Measurements from ENCODE around the gene CHAMP1.
"Not testable (repeated sequence)": the region's sequence is repeated elsewhere in the genome, so short reads cannot be mapped to it uniquely, and the experiment has no call there.

CHAMP1 gene

DNA sequence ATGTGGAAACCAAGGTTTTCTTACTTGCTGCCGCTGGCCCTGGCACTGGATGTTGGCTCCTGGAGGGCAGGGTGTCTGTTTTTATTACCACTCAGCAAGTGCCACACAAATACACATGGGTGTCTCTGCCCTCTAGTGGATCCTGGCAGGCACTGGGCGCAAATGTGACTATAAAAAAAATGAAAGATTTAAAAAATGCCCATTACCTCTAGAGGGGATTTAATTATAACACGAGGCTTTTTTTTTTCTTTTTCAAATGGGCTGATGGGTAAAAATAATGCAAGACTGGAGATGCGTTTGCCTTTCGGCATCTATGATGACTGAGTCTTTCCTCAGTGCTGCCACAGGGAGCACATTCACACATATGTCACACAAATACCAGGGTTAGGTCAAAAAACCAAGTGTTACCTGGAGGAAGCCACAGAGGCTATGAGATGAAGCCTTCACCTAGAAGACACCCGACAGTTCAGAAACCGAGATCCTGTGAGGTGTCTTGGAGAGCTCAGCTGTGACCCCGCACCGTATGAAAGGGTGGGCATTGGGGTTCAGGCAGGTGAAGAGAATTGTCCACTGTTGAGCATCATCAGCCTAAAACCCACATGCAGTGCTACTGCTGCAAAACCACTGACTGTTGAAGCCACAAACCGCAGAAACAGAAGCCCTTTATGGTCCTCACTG, 25.7 kb downstream of the CHAMP1 start:
- no peak overlapping the region for H2BK15ac ChIP-seq (ENCODE audit: low read length)
- H2AFZ ChIP-seq (ENCODE audit: low read length), result no peak overlapping the region
- no peaks in the 10 kb centered on the region for H3K4me1 ChIP-seq (ENCODE audit: control insufficient read depth in 2 of 2, insufficient read depth in 1 of 2, low read depth in 1 of 2, low read length in 2 of 2)
- peaks cover 0 to 12% of the 10 kb centered on the region in 2 donors for H3K9me3 ChIP-seq (replicated peaks in 1 of 2; ENCODE audit: control insufficient read depth in 2 of 2, insufficient read depth in 1 of 2, low read depth in 1 of 2, low read length in 2 of 2)
- H3K9ac ChIP-seq (ENCODE audit: low read depth, low read length, poor library complexity), result no peak overlapping the region
- H2BK12ac ChIP-seq (ENCODE audit: low read length), result no peak overlapping the region
- H3K36me3 ChIP-seq (replicated peaks in 1 of 2; ENCODE audit: control insufficient read depth in 2 of 2, insufficient read depth in 2 of 2, low read length in 2 of 2), result no peaks in the 10 kb centered on the region
- no peaks in the 10 kb centered on the region for H3K27me3 ChIP-seq (ENCODE audit: control insufficient read depth in 3 of 3, insufficient read depth in 3 of 3, low read depth in 1 of 3, low read length in 3 of 3)
- no peak overlapping the region for H2BK5ac ChIP-seq (ENCODE audit: low read length)
- no peak overlapping the region for H3K4ac ChIP-seq (ENCODE audit: low read length)
- no peaks in the 10 kb centered on the region for H3K79me1 ChIP-seq (ENCODE audit: low read depth, low read length)
- WGBS, 2 donors (ENCODE audit: extremely low coverage in 2 of 2, insufficient read length in 2 of 2, insufficient replicate concordance in 1 of 2), result no CpG with 5 or more reads among the region's 10 CpGs
- no peak overlapping the region for H4K8ac ChIP-seq (ENCODE audit: low read depth, low read length)
- no peak overlapping the region for H4K91ac ChIP-seq (ENCODE audit: low read depth, low read length, poor library complexity)
- no peak overlapping the region for H2BK120ac ChIP-seq (ENCODE audit: low read depth, low read length)
- H3K4me2 ChIP-seq (ENCODE audit: insufficient read depth, low read length, poor library complexity, severe bottlenecking), result no peak overlapping the region
- H3K23ac ChIP-seq (ENCODE audit: low read depth, low read length, poor library complexity), result no peak overlapping the region
- DNase-seq (ENCODE audit: low spot score), result no peak
- no peak overlapping the region for H3K27ac ChIP-seq (replicated peaks; ENCODE audit: low read length)
- H3K14ac ChIP-seq (ENCODE audit: low read length), result no peak overlapping the region
- H3K4me3 ChIP-seq (ENCODE audit: low read length in 2 of 2), result no peak overlapping the region
- H3K18ac ChIP-seq (ENCODE audit: low read length), result no peak overlapping the region
- H2AK5ac ChIP-seq (ENCODE audit: low read depth, low read length), result no peak overlapping the region

DNA sequence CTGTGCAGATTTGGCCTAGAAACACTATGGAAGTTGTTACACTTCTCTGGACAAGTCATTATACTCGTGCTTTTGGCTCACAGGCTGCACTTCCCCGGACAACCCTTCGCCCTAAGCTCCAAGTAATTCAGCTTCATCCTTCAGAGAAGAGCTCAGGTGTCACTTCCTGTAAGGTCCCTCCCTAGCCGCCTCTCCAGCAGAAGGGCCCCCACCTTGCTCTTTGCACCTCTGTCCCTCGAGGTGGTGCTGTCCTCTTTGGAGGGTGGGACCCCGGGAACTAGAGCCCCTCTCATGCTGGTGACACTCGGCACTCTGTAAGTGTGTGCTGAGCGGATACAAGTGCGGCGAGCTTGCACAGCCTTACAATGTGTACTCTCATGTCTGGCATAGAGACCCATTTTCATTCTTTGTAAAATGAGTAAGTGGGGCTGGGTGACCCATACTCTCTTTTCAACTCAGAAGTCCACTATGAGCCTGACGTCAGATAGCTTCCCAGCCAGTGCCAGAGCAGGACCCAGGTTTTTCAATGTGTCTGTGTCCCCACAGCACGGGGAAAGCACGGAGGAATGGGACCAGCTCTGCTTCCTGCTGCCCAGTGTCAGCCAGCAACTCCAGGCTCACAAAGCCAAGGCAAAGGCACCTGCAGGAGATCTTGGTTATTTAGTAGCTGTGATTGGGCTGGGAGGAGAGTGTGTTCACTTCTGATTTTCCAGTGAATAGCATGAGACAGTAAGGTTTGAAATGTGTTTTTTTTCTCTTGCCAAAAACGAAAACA, 26.9 kb downstream of the CHAMP1 start:
- no peak overlapping the region for H2BK5ac ChIP-seq (ENCODE audit: low read length)
- no peak overlapping the region for H3K9ac ChIP-seq (ENCODE audit: low read depth, low read length, poor library complexity)
- H2AFZ ChIP-seq (ENCODE audit: low read length), result peak overlapping the region; percentile 19
- no CpG with 5 or more reads among the region's 14 CpGs for WGBS, 2 donors (ENCODE audit: extremely low coverage in 2 of 2, insufficient read length in 2 of 2, insufficient replicate concordance in 1 of 2)
- no peak overlapping the region for H2BK120ac ChIP-seq (ENCODE audit: low read depth, low read length)
- H3K23ac ChIP-seq (ENCODE audit: low read depth, low read length, poor library complexity), result no peak overlapping the region
- H3K79me1 ChIP-seq (ENCODE audit: low read depth, low read length), result no peaks in the 10 kb centered on the region
- H4K8ac ChIP-seq (ENCODE audit: low read depth, low read length), result peak overlapping the region; percentile 86
- no peaks in the 10 kb centered on the region for H3K36me3 ChIP-seq (replicated peaks in 1 of 2; ENCODE audit: control insufficient read depth in 2 of 2, insufficient read depth in 2 of 2, low read length in 2 of 2)
- H4K91ac ChIP-seq (ENCODE audit: low read depth, low read length, poor library complexity), result no peak overlapping the region
- no peak for DNase-seq (ENCODE audit: low spot score)
- no peak overlapping the region for H3K14ac ChIP-seq (ENCODE audit: low read length)
- peak overlapping the region; percentile 56 for H2AK5ac ChIP-seq (ENCODE audit: low read depth, low read length)
- H3K4me1 ChIP-seq (ENCODE audit: control insufficient read depth in 2 of 2, insufficient read depth in 1 of 2, low read depth in 1 of 2, low read length in 2 of 2), result no peaks in the 10 kb centered on the region
- no peak overlapping the region for H2BK12ac ChIP-seq (ENCODE audit: low read length)
- H3K4me3 ChIP-seq (ENCODE audit: low read length in 2 of 2), result no peak overlapping the region
- H3K4ac ChIP-seq (ENCODE audit: low read length), result no peak overlapping the region
- no peaks in the 10 kb centered on the region for H3K27me3 ChIP-seq (ENCODE audit: control insufficient read depth in 3 of 3, insufficient read depth in 3 of 3, low read depth in 1 of 3, low read length in 3 of 3)
- H3K18ac ChIP-seq (ENCODE audit: low read length), result no peak overlapping the region
- H3K27ac ChIP-seq (replicated peaks; ENCODE audit: low read length), result no peak overlapping the region
- H3K4me2 ChIP-seq (ENCODE audit: insufficient read depth, low read length, poor library complexity, severe bottlenecking), result no peak overlapping the region
- no peak overlapping the region for H2BK15ac ChIP-seq (ENCODE audit: low read length)
- peaks cover 0 to 12% of the 10 kb centered on the region in 2 donors for H3K9me3 ChIP-seq (replicated peaks in 1 of 2; ENCODE audit: control insufficient read depth in 2 of 2, insufficient read depth in 1 of 2, low read depth in 1 of 2, low read length in 2 of 2)

DNA sequence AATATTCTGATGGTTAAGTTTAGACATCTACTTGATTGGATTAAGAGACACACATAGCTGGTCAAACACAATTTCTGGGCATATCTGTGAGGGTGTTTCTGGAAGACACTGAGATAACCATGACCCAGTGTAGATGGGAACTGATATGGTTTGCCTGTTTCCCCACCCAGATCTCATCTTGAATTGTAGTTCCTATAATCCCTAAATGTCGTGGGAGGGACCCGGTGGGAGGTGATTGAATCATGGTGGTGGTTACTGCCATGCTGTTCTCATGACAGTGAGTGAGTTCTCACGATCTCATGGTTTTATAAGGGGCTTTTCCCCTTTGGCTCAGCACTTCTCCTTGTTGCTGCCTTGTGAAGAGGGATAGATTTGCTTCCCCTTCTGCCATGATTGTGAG, 33.0 kb downstream of the CHAMP1 start:
- H3K4me1 ChIP-seq (ENCODE audit: control insufficient read depth in 2 of 2, insufficient read depth in 1 of 2, low read depth in 1 of 2, low read length in 2 of 2); H3K4ac ChIP-seq (ENCODE audit: low read length); H2AK5ac ChIP-seq (ENCODE audit: low read depth, low read length); H2BK15ac ChIP-seq (ENCODE audit: low read length); H3K14ac ChIP-seq (ENCODE audit: low read length); H2BK5ac ChIP-seq (ENCODE audit: low read length); DNase-seq (ENCODE audit: low spot score); H2BK12ac ChIP-seq (ENCODE audit: low read length); H3K27ac ChIP-seq (replicated peaks; ENCODE audit: low read length); H4K91ac ChIP-seq (ENCODE audit: low read depth, low read length, poor library complexity); H3K79me1 ChIP-seq (ENCODE audit: low read depth, low read length); H3K4me2 ChIP-seq (ENCODE audit: insufficient read depth, low read length, poor library complexity, severe bottlenecking); H3K18ac ChIP-seq (ENCODE audit: low read length); H2AFZ ChIP-seq (ENCODE audit: low read length); H2BK120ac ChIP-seq (ENCODE audit: low read depth, low read length); H3K36me3 ChIP-seq (replicated peaks in 1 of 2; ENCODE audit: control insufficient read depth in 2 of 2, insufficient read depth in 2 of 2, low read length in 2 of 2); H3K9ac ChIP-seq (ENCODE audit: low read depth, low read length, poor library complexity); H4K8ac ChIP-seq (ENCODE audit: low read depth, low read length); H3K23ac ChIP-seq (ENCODE audit: low read depth, low read length, poor library complexity); H3K4me3 ChIP-seq (ENCODE audit: low read length in 2 of 2); H3K27me3 ChIP-seq (ENCODE audit: control insufficient read depth in 3 of 3, insufficient read depth in 3 of 3, low read depth in 1 of 3, low read length in 3 of 3): not testable (repeated sequence)
- WGBS, 2 donors (ENCODE audit: extremely low coverage in 2 of 2, insufficient read length in 2 of 2, insufficient replicate concordance in 1 of 2), result no CpG with 5 or more reads among the region's 3 CpGs
- peaks cover 0 to 12% of the 10 kb centered on the region in 2 donors for H3K9me3 ChIP-seq (replicated peaks in 1 of 2; ENCODE audit: control insufficient read depth in 2 of 2, insufficient read depth in 1 of 2, low read depth in 1 of 2, low read length in 2 of 2)

DNA sequence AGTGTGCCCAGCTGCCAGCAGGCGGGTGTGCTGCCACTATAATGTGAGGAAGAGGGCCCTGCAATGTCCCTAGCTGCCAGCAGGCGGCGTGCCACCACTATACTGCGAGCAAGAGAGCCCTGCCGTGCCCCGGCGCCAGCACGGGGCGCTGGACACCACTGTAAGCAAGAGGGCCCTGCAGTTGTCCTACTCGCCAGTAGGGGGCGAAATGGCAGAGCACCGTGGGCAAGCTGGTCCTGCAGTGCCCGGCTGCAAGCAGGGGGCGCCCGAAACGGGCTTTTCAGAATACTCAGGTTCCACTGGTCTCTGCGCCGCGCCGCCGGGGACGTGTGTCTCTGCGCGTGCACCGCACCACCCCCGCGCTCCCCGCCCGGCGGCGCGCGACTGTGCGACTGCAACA, 38.5 kb downstream of the CHAMP1 start:
- not testable (repeated sequence) for H4K91ac ChIP-seq (ENCODE audit: low read depth, low read length, poor library complexity); H2AFZ ChIP-seq (ENCODE audit: low read length); DNase-seq (ENCODE audit: low spot score); H3K9me3 ChIP-seq (replicated peaks in 1 of 2; ENCODE audit: control insufficient read depth in 2 of 2, insufficient read depth in 1 of 2, low read depth in 1 of 2, low read length in 2 of 2); H3K23ac ChIP-seq (ENCODE audit: low read depth, low read length, poor library complexity); H3K9ac ChIP-seq (ENCODE audit: low read depth, low read length, poor library complexity); H3K4ac ChIP-seq (ENCODE audit: low read length); H3K79me1 ChIP-seq (ENCODE audit: low read depth, low read length); H3K18ac ChIP-seq (ENCODE audit: low read length); H3K27ac ChIP-seq (replicated peaks; ENCODE audit: low read length); H2BK12ac ChIP-seq (ENCODE audit: low read length); H2BK120ac ChIP-seq (ENCODE audit: low read depth, low read length); H2AK5ac ChIP-seq (ENCODE audit: low read depth, low read length); H4K8ac ChIP-seq (ENCODE audit: low read depth, low read length); H3K4me1 ChIP-seq (ENCODE audit: control insufficient read depth in 2 of 2, insufficient read depth in 1 of 2, low read depth in 1 of 2, low read length in 2 of 2); H3K14ac ChIP-seq (ENCODE audit: low read length); H3K36me3 ChIP-seq (replicated peaks in 1 of 2; ENCODE audit: control insufficient read depth in 2 of 2, insufficient read depth in 2 of 2, low read length in 2 of 2); H3K4me2 ChIP-seq (ENCODE audit: insufficient read depth, low read length, poor library complexity, severe bottlenecking); H2BK15ac ChIP-seq (ENCODE audit: low read length); H3K27me3 ChIP-seq (ENCODE audit: control insufficient read depth in 3 of 3, insufficient read depth in 3 of 3, low read depth in 1 of 3, low read length in 3 of 3); H2BK5ac ChIP-seq (ENCODE audit: low read length); H3K4me3 ChIP-seq (ENCODE audit: low read length in 2 of 2)
- no CpG with 5 or more reads among the region's 34 CpGs for WGBS, 2 donors (ENCODE audit: extremely low coverage in 2 of 2, insufficient read length in 2 of 2, insufficient replicate concordance in 1 of 2)

Data from neuronal stem cell (in vitro differentiated cells).